WTC11 (cell line): ENCODE data around the gene DEPDC5. TPM values are rescaled to one million over a fixed set of nuclear protein-coding genes. Genes with fewer than 3 reads are reported as not detected.

ENCODE experiments used
- ATAC-seq: fragments of 200-7000 bp; cut with Tn5 transposase; 2 replicates; pipeline ENCODE4 v1.10.0; 2021; ENCODE audit warnings: mild to moderate bottlenecking, moderate library complexity
- CTCF ChIA-PET: fragments of 300-600 bp; sonication (Branson Sonifier 250); formaldehyde crosslinking; loops from one replicate; lab custom pipeline; 2021; ENCODE audit warnings: antibody characterized with exemption; lab: Charles Lee
- POLR2A ChIA-PET: fragments of 350-600 bp; sonication (Branson Sonifier 250); formaldehyde crosslinking; loops from one replicate; lab custom pipeline; 2021; ENCODE audit warnings: antibody characterized with exemption; lab: Charles Lee
- DNase-seq: peaks from one replicate; pipeline ENCODE4 v3.0.0; 2021; ENCODE audit warnings: low spot score
- H3K27ac Mint-ChIP-seq: 2 replicates; pipeline ENCODE4 v1.8.0; 2021; ENCODE audit warnings: mixed read lengths
- H3K27me3 Mint-ChIP-seq: 2 replicates; pipeline ENCODE4 v1.8.0; 2021; ENCODE audit warnings: low read depth, mild to moderate bottlenecking, moderate library complexity, mixed read lengths
- H3K36me3 Mint-ChIP-seq: 2 replicates; pipeline ENCODE4 v1.8.0; 2021; ENCODE audit warnings: mixed read lengths
- H3K4me1 Mint-ChIP-seq: 2 replicates; pipeline ENCODE4 v1.8.0; 2022; ENCODE audit warnings: mixed read lengths
- H3K4me3 Mint-ChIP-seq: 2 replicates; pipeline ENCODE4 v1.8.0; 2021; ENCODE audit warnings: mild to moderate bottlenecking, moderate library complexity, mixed read lengths
- H3K9me3 Mint-ChIP-seq: 2 replicates; pipeline ENCODE4 v1.8.0; 2021; ENCODE audit warnings: mixed read lengths
- CBFB ChIP-seq: sonication (generic); formaldehyde crosslinking; IDR thresholded peaks from 2 replicates; pipeline ENCODE4 v1.8.1; 2022; ENCODE audit warnings: mild to moderate bottlenecking, low read depth, missing genetic modification reagents
- CREB1 ChIP-seq: sonication (generic); formaldehyde crosslinking; IDR thresholded peaks from 2 replicates; pipeline ENCODE4 v1.8.0; 2023; ENCODE audit warnings: mild to moderate bottlenecking, missing genetic modification reagents
- ESRRA ChIP-seq: sonication (generic); formaldehyde crosslinking; IDR thresholded peaks from 2 replicates; pipeline ENCODE4 v1.8.1; 2022; ENCODE audit warnings: mild to moderate bottlenecking, missing genetic modification reagents, borderline replicate concordance
- GABPB1 ChIP-seq: sonication (generic); formaldehyde crosslinking; IDR thresholded peaks from 2 replicates; pipeline ENCODE4 v1.8.1; 2023; ENCODE audit warnings: mild to moderate bottlenecking, missing genetic modification reagents
- GTF2I ChIP-seq: fragments of 250-450 bp; sonication (Bioruptor Pico); conservative IDR thresholded peaks from 2 replicates; pipeline ENCODE4 v1.4.0; 2021; ENCODE audit warnings: mild to moderate bottlenecking
- JAZF1 ChIP-seq: fragments of 250-450 bp; sonication (Bioruptor Pico); IDR thresholded peaks from 2 replicates; pipeline ENCODE4 v1.9.0; 2021; ENCODE audit warnings: moderate library complexity, mild to moderate bottlenecking, inconsistent platforms
- NR1H2 ChIP-seq: sonication (generic); formaldehyde crosslinking; IDR thresholded peaks from 2 replicates; pipeline ENCODE4 v1.9.0; 2021; ENCODE audit warnings: mild to moderate bottlenecking, moderate library complexity, missing genetic modification reagents
- OVOL2 ChIP-seq: fragments of 250-450 bp; sonication (Bioruptor Pico); IDR thresholded peaks from 2 replicates; pipeline ENCODE4 v1.9.0; 2021; ENCODE audit warnings: mild to moderate bottlenecking, borderline replicate concordance
- PREB ChIP-seq: sonication (generic); formaldehyde crosslinking; IDR thresholded peaks from 2 replicates; pipeline ENCODE4 v1.8.1; 2022; ENCODE audit warnings: mild to moderate bottlenecking, missing genetic modification reagents, moderate library complexity, borderline replicate concordance
- RELA ChIP-seq: sonication (generic); formaldehyde crosslinking; IDR thresholded peaks from 2 replicates; pipeline ENCODE4 v1.8.1; 2022; ENCODE audit warnings: missing genetic modification reagents, mild to moderate bottlenecking, borderline replicate concordance
- SP1 ChIP-seq: sonication (generic); formaldehyde crosslinking; conservative IDR thresholded peaks from 2 replicates; pipeline ENCODE4 v1.8.1; 2022; ENCODE audit warnings: missing genetic modification reagents
- TEAD4 ChIP-seq: sonication (generic); formaldehyde crosslinking; IDR thresholded peaks from 2 replicates; pipeline ENCODE4 v1.8.0; 2022; ENCODE audit warnings: mild to moderate bottlenecking, missing genetic modification reagents
- ZNF138 ChIP-seq: sonication (generic); formaldehyde crosslinking; conservative IDR thresholded peaks from 2 replicates; pipeline ENCODE4 v1.8.1; 2022; ENCODE audit warnings: mild to moderate bottlenecking, moderate library complexity, missing genetic modification reagents
- ZNF263 ChIP-seq: sonication (generic); formaldehyde crosslinking; IDR thresholded peaks from 2 replicates; pipeline ENCODE4 v1.8.1; 2022; ENCODE audit warnings: low read depth, mild to moderate bottlenecking, moderate library complexity, missing genetic modification reagents
- ZNF396 ChIP-seq: fragments of 250-450 bp; sonication (Bioruptor Pico); IDR thresholded peaks from 2 replicates; pipeline ENCODE4 v1.8.0; 2021; ENCODE audit warnings: mild to moderate bottlenecking, moderate library complexity, borderline replicate concordance
- total RNA-seq: library from RNA; stranded (reverse); gene quantifications from 3 replicates; pipeline ENCODE4 v1.2.3, GENCODE V29; 2021
- TF ChIP-seq, protein P1 (sequence below): sonication (generic); formaldehyde crosslinking; IDR thresholded peaks from 2 replicates; pipeline ENCODE4 v1.8.1; 2022; ENCODE audit warnings: low read depth, missing genetic modification reagents, borderline replicate concordance
- TF ChIP-seq, protein P2 (sequence below): fragments of 250-450 bp; sonication (Bioruptor Pico); IDR thresholded peaks from 2 replicates; pipeline ENCODE4 v1.8.0; 2021; ENCODE audit warnings: mild to moderate bottlenecking
- TF ChIP-seq, protein P3 (sequence below): sonication (generic); formaldehyde crosslinking; conservative IDR thresholded peaks from 2 replicates; pipeline ENCODE4 v1.8.1; 2022; ENCODE audit warnings: mild to moderate bottlenecking, missing genetic modification reagents
- TF ChIP-seq, protein P4 (sequence below): fragments of 200-600 bp; IDR thresholded peaks from 2 replicates; pipeline ENCODE4 v1.8.0; 2022; ENCODE audit warnings: antibody characterized with exemption
- TF ChIP-seq, protein P5 (sequence below): sonication (generic); formaldehyde crosslinking; IDR thresholded peaks from 2 replicates; pipeline ENCODE4 v1.8.0; 2022; ENCODE audit warnings: mild to moderate bottlenecking, missing genetic modification reagents
- TF ChIP-seq, protein P6 (sequence below): sonication (generic); formaldehyde crosslinking; IDR thresholded peaks from 2 replicates; pipeline ENCODE4 v1.8.1; 2023; ENCODE audit warnings: mild to moderate bottlenecking, missing genetic modification reagents, borderline replicate concordance

DEPDC5 gene
- total RNA-seq, 1 experiment from 2014 or later, result 40.5 TPM

DNA sequence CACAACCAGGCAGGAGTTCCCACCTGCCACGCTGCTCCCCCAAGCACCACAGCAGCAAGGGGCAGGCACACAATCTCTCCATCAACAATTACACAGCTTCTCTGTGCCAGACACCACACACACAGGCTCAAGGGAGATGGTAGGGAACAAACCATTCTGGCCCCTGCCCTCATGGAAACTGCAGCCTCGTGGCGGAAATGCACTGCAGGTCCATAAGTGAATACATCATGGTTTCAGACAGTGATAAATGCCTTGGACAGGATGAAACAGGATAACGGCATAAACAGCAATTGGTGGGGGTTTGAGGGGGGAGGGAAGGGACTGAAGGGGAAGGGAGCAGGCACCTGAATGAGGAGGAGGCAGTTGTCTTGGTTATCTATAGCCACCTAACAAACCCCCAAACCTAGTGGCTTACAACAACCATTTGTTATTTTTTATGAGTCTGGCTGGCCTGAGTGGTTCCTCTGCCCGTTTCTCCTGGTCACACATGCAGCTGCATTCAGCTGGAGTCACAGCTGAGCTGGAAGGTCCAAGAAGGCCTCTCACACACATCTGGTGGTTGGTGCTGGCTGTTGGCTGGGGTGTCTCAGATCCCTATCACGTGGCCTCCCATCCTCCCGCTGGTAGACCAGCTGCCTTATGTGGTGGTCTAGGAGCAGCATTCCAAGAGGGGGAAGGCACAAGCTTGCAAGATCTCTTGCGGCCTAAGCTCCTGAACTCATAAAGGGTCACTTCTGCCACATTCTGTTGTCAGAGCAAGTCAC, 175.5 kb downstream of the DEPDC5 start (continued):
- TF ChIP-seq, protein P1, sequence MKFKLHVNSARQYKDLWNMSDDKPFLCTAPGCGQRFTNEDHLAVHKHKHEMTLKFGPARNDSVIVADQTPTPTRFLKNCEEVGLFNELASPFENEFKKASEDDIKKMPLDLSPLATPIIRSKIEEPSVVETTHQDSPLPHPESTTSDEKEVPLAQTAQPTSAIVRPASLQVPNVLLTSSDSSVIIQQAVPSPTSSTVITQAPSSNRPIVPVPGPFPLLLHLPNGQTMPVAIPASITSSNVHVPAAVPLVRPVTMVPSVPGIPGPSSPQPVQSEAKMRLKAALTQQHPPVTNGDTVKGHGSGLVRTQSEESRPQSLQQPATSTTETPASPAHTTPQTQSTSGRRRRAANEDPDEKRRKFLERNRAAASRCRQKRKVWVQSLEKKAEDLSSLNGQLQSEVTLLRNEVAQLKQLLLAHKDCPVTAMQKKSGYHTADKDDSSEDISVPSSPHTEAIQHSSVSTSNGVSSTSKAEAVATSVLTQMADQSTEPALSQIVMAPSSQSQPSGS (CRISPR knock-in tag), result no peak
- no peak for TF ChIP-seq SP1 (CRISPR knock-in tag)
- no peak for TF ChIP-seq ZNF396 (CRISPR knock-in tag)
- TF ChIP-seq TEAD4 (CRISPR knock-in tag), result no peak
- TF ChIP-seq, protein P2, sequence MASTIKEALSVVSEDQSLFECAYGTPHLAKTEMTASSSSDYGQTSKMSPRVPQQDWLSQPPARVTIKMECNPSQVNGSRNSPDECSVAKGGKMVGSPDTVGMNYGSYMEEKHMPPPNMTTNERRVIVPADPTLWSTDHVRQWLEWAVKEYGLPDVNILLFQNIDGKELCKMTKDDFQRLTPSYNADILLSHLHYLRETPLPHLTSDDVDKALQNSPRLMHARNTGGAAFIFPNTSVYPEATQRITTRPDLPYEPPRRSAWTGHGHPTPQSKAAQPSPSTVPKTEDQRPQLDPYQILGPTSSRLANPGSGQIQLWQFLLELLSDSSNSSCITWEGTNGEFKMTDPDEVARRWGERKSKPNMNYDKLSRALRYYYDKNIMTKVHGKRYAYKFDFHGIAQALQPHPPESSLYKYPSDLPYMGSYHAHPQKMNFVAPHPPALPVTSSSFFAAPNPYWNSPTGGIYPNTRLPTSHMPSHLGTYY (CRISPR knock-in tag), result no peak
- TF ChIP-seq, protein P3, sequence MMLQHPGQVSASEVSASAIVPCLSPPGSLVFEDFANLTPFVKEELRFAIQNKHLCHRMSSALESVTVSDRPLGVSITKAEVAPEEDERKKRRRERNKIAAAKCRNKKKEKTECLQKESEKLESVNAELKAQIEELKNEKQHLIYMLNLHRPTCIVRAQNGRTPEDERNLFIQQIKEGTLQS, result no peak
- no peak for TF ChIP-seq PREB (CRISPR knock-in tag)
- TF ChIP-seq, protein P4, sequence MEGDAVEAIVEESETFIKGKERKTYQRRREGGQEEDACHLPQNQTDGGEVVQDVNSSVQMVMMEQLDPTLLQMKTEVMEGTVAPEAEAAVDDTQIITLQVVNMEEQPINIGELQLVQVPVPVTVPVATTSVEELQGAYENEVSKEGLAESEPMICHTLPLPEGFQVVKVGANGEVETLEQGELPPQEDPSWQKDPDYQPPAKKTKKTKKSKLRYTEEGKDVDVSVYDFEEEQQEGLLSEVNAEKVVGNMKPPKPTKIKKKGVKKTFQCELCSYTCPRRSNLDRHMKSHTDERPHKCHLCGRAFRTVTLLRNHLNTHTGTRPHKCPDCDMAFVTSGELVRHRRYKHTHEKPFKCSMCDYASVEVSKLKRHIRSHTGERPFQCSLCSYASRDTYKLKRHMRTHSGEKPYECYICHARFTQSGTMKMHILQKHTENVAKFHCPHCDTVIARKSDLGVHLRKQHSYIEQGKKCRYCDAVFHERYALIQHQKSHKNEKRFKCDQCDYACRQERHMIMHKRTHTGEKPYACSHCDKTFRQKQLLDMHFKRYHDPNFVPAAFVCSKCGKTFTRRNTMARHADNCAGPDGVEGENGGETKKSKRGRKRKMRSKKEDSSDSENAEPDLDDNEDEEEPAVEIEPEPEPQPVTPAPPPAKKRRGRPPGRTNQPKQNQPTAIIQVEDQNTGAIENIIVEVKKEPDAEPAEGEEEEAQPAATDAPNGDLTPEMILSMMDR, result no peak
- no peak for TF ChIP-seq OVOL2 (CRISPR knock-in tag)
- TF ChIP-seq CREB1, result no peak

DNA sequence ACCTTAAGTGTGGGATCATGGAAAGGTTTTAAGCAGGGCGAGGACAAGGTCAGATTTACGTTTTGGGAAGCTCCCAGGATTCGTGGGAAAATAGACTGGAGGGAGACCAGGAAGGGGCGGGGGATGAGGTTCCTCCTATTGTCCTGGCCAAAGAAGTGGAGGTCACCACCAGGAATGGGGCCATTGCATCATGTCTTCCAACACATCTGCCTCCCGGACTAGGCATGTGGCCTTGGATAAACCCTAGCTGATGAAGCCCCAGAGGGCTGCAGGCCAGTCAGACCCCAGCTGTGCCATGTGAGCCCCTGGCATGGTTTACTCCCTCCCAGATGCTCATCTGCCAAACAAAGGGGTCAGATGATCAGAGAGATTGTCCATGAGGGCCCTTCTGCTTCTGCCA, 179.0 kb downstream of the DEPDC5 start:
- ChIA-PET POLR2A (no interaction called here), CTCF (interaction anchor here (2.5 kb wide), 1 partner anchor 38 kb away, joined by 9 read pairs; no protein-coding TSS in a partner anchor)
- TF ChIP-seq NR1H2 (no peak), JAZF1 (CRISPR knock-in tag) (no peak), GABPB1 (peak; percentile 86)
- Mint-ChIP-seq H3K9me3 (no peaks in the 10 kb centered on the region), H3K27ac (no peak overlapping the region), H3K27me3 (no peaks in the 10 kb centered on the region), H3K36me3 (no peaks in the 10 kb centered on the region), H3K4me3 (no peak overlapping the region), H3K4me1 (peaks cover 7% of the 10 kb centered on the region)
- no peak for DNase-seq
- no peak for ATAC-seq

DNA sequence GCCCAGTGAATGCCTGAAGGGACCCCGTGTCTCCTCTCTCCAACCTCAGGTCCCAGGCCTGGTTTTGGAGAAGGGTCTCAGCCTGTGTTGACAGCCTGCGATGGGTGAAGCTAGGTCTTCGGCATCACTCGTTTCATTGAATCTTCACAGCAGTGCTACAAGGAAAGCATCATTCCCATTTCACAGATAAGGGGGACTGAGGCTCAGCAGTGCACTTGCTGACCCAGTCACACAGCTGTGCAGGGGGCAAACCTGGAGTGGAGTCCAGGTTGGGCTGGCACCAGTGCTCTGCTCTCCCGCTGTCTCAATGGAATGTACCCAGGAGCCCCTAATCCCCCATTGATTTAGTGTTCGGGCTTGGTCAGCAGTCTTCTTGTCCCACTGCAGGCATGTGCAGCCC, 179.6 kb downstream of the DEPDC5 start:
- Mint-ChIP-seq H3K4me1 (peaks cover 9% of the 10 kb centered on the region), H3K27me3 (no peaks in the 10 kb centered on the region), H3K36me3 (no peaks in the 10 kb centered on the region), H3K9me3 (no peaks in the 10 kb centered on the region), H3K27ac (no peak overlapping the region), H3K4me3 (no peak overlapping the region)
- ATAC-seq (no peak), DNase-seq (no peak)
- CTCF ChIA-PET, result interaction anchor here (2.5 kb wide), 1 partner anchor 37 kb away, joined by 9 read pairs; no protein-coding TSS in a partner anchor
- POLR2A ChIA-PET, result no interaction called here
- TF ChIP-seq PREB (CRISPR knock-in tag) (no peak), CBFB (CRISPR knock-in tag) (no peak), RELA (CRISPR knock-in tag) (no peak), GTF2I (CRISPR knock-in tag) (no peak), ZNF138 (CRISPR knock-in tag) (no peak), ESRRA (no peak), ZNF263 (CRISPR knock-in tag) (no peak)
- TF ChIP-seq, protein P5, sequence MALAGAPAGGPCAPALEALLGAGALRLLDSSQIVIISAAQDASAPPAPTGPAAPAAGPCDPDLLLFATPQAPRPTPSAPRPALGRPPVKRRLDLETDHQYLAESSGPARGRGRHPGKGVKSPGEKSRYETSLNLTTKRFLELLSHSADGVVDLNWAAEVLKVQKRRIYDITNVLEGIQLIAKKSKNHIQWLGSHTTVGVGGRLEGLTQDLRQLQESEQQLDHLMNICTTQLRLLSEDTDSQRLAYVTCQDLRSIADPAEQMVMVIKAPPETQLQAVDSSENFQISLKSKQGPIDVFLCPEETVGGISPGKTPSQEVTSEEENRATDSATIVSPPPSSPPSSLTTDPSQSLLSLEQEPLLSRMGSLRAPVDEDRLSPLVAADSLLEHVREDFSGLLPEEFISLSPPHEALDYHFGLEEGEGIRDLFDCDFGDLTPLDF (CRISPR knock-in tag), result no peak
- TF ChIP-seq, protein P6, sequence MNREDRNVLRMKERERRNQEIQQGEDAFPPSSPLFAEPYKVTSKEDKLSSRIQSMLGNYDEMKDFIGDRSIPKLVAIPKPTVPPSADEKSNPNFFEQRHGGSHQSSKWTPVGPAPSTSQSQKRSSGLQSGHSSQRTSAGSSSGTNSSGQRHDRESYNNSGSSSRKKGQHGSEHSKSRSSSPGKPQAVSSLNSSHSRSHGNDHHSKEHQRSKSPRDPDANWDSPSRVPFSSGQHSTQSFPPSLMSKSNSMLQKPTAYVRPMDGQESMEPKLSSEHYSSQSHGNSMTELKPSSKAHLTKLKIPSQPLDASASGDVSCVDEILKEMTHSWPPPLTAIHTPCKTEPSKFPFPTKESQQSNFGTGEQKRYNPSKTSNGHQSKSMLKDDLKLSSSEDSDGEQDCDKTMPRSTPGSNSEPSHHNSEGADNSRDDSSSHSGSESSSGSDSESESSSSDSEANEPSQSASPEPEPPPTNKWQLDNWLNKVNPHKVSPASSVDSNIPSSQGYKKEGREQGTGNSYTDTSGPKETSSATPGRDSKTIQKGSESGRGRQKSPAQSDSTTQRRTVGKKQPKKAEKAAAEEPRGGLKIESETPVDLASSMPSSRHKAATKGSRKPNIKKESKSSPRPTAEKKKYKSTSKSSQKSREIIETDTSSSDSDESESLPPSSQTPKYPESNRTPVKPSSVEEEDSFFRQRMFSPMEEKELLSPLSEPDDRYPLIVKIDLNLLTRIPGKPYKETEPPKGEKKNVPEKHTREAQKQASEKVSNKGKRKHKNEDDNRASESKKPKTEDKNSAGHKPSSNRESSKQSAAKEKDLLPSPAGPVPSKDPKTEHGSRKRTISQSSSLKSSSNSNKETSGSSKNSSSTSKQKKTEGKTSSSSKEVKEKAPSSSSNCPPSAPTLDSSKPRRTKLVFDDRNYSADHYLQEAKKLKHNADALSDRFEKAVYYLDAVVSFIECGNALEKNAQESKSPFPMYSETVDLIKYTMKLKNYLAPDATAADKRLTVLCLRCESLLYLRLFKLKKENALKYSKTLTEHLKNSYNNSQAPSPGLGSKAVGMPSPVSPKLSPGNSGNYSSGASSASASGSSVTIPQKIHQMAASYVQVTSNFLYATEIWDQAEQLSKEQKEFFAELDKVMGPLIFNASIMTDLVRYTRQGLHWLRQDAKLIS (CRISPR knock-in tag), result no peak
